ENCODE results near the gene KIF15.

KIF15 gene

GRCh38 chr3:44729384-44729910 lies 32.1 kb upstream of the KIF15 start, which contains the start of gene ZNF501 (continued):
- TF ChIP-seq BCL6B (tag by site-specific recombination; IDR thresholded peaks at IDR 0.05) (0 out of 2 replicates have a peak, but pooled peaks have one; percentile 33), ZNF664 (tag by site-specific recombination; IDR thresholded peaks at IDR 0.05) (no peak), ZNF280D (tag by site-specific recombination; IDR thresholded peaks at IDR 0.05) (peak; percentile 54; the same call in 1 of the 2 replicates), ZNF639 (tag by site-specific recombination; IDR thresholded peaks at IDR 0.05) (peak; percentile 67; the same call in 1 of the 2 replicates), ZSCAN16 (tag by site-specific recombination; IDR thresholded peaks at IDR 0.05) (no peak), ZNF423 (tag by site-specific recombination; IDR thresholded peaks at IDR 0.05) (peak; percentile 89), SP7 (tag by site-specific recombination; IDR thresholded peaks at IDR 0.05) (peak; percentile 58), ZXDB (tag by site-specific recombination; IDR thresholded peaks at IDR 0.05) (peak; percentile 86), ZNF362 (tag by site-specific recombination; IDR thresholded peaks at IDR 0.05) (no peak), ZNF677 (tag by site-specific recombination; IDR thresholded peaks at IDR 0.05) (no peak), ZBTB17 (tag by site-specific recombination; IDR thresholded peaks at IDR 0.05) (peak; percentile 79), SCRT2 (tag by site-specific recombination; IDR thresholded peaks at IDR 0.05) (no peak), IKZF3 (tag by site-specific recombination; IDR thresholded peaks at IDR 0.05) (peak; percentile 55; the same call in 1 of the 2 replicates), GFI1B (tag by site-specific recombination; IDR thresholded peaks at IDR 0.05) (no peak), ZBTB6 (tag by site-specific recombination; IDR thresholded peaks at IDR 0.05) (no peak), ZSCAN23 (tag by site-specific recombination; IDR thresholded peaks at IDR 0.05) (no peak), ZNF600 (tag by site-specific recombination; IDR thresholded peaks at IDR 0.05) (peak; percentile 51), ZNF140 (tag by site-specific recombination; IDR thresholded peaks at IDR 0.05) (no peak), YY1 (tag by site-specific recombination; IDR thresholded peaks at IDR 0.05) (0 out of 2 replicates have a peak, but pooled peaks have one; percentile 35), ZNF404 (tag by site-specific recombination; IDR thresholded peaks at IDR 0.05) (no peak), ZBTB26 (tag by site-specific recombination; optimal IDR thresholded peaks at IDR 0.05) (peak; percentile 71), ZNF221 (tag by site-specific recombination; IDR thresholded peaks at IDR 0.05; ENCODE audit: borderline replicate concordance) (no peak), ZNF76 (tag by site-specific recombination; IDR thresholded peaks at IDR 0.05; ENCODE audit: borderline replicate concordance, low read depth) (peak; percentile 75; the same call in 1 of the 2 replicates), ZEB2 (tag by site-specific recombination; IDR thresholded peaks at IDR 0.05) (peak; percentile 68; the same call in 1 of the 2 replicates), ZNF341 (tag by site-specific recombination; IDR thresholded peaks at IDR 0.05; ENCODE audit: low read depth) (peak; percentile 80), ZNF24 (tag by site-specific recombination; IDR thresholded peaks at IDR 0.05) (peak; percentile 50; the same call in 1 of the 2 replicates), ZNF174 (tag by site-specific recombination; IDR thresholded peaks at IDR 0.05) (no peak), HOXC10 (CRISPR knock-in tag; IDR thresholded peaks at IDR 0.05) (no peak), WT1 (tag by site-specific recombination; IDR thresholded peaks at IDR 0.05) (0 out of 2 replicates have a peak, but pooled peaks have one; percentile 15), ZNF660 (tag by site-specific recombination; IDR thresholded peaks at IDR 0.05) (peak; percentile 60; the same call in 1 of the 2 replicates), ZNF391 (tag by site-specific recombination; IDR thresholded peaks at IDR 0.05; ENCODE audit: borderline replicate concordance, low read depth) (no peak), OSR2 (tag by site-specific recombination; IDR thresholded peaks at IDR 0.05) (no peak)
